HepG2 (cell line): Measurements from ENCODE around the gene CITED2. TPM values are rescaled to one million over a fixed set of nuclear protein-coding genes. Genes with fewer than 3 reads are reported as not detected.

Experiments used
- EED ChIP-seq: sonication (generic); formaldehyde crosslinking; IDR thresholded peaks from 2 replicates; pipeline ENCODE4 v1.5.0; 2020; ENCODE audit warnings: mild to moderate bottlenecking, missing genetic modification reagents
- GLI4 ChIP-seq: sonication (generic); formaldehyde crosslinking; IDR thresholded peaks from 2 replicates; pipeline ENCODE4 v1.5.1; 2020; ENCODE audit warnings: missing genetic modification reagents, mild to moderate bottlenecking, moderate library complexity, borderline replicate concordance
- MAF1 ChIP-seq: sonication (generic); formaldehyde crosslinking; IDR thresholded peaks from 2 replicates; pipeline ENCODE4 v1.5.0; 2020; ENCODE audit warnings: missing genetic modification reagents, borderline replicate concordance
- MAX ChIP-seq: IDR thresholded peaks from 2 replicates; pipeline ENCODE4 v1.6.1; 2012; ENCODE audit warnings: inconsistent platforms
- MIER3 ChIP-seq: IDR thresholded peaks from 2 replicates; pipeline ENCODE4 v1.6.1; 2016; ENCODE audit warnings: missing compliant biosample characterization, borderline replicate concordance
- PBX3 ChIP-seq: sonication (generic); formaldehyde crosslinking; IDR thresholded peaks from 2 replicates; pipeline ENCODE4 v1.8.1; 2023; ENCODE audit warnings: missing genetic modification reagents, inconsistent platforms, borderline replicate concordance
- ZNF263 ChIP-seq: sonication (generic); formaldehyde crosslinking; IDR thresholded peaks from 2 replicates; pipeline ENCODE4 v1.4.0; 2020; ENCODE audit warnings: missing genetic modification reagents
- ZNF609 ChIP-seq: sonication (generic); formaldehyde crosslinking; IDR thresholded peaks from 2 replicates; pipeline ENCODE4 v1.4.0; 2020; ENCODE audit warnings: mild to moderate bottlenecking, missing genetic modification reagents, borderline replicate concordance
- polyA plus RNA-seq, 8 experiments: library from polyadenylated mRNA; depleted of rRNA in 3 of 8; stranded (reverse) in 7 of 8; unstranded in 1 of 8; fragments of >200 nt; fragmentation: Illumina TruSeq in 4 of 8; extraction: Trizol in 4 of 8; gene quantifications; 2 replicates each; pipeline versions ENCODE4 v1.2.1 to v1.2.3, GENCODE V29; 2011 to 2016; ENCODE audit warnings: low read depth in 4 of 8, missing spikeins in 1 of 8, mixed read lengths in 1 of 8; ENCODE audit not compliant: insufficient read depth in 1 of 8
- total RNA-seq, 5 experiments: library from RNA; depleted of rRNA; stranded (reverse); fragments of >200 nt; fragmentation: Illumina TruSeq; extraction: Trizol; gene quantifications; 2 replicates each; pipeline ENCODE4 v1.2.3, GENCODE V29; 2016; ENCODE audit warnings: low read depth in 1 of 5
- TF ChIP-seq, protein P1 (sequence below): sonication (generic); formaldehyde crosslinking; IDR thresholded peaks from 2 replicates; pipeline ENCODE4 v1.5.1; 2020; ENCODE audit warnings: missing genetic modification reagents, mild to moderate bottlenecking, borderline replicate concordance
- TF ChIP-seq, protein P2 (sequence below): sonication (generic); formaldehyde crosslinking; conservative IDR thresholded peaks from 2 replicates; pipeline ENCODE4 v1.4.0; 2020; ENCODE audit warnings: missing genetic modification reagents
- TF ChIP-seq, protein P3 (sequence below): sonication (generic); formaldehyde crosslinking; IDR thresholded peaks from 2 replicates; pipeline ENCODE4 v1.8.1; 2023; ENCODE audit warnings: mild to moderate bottlenecking, inconsistent platforms, moderate library complexity, missing genetic modification reagents, borderline replicate concordance

CITED2 gene
- total and polyA plus RNA-seq, 2 of the 13 experiments (the other 11 are each of a cell fraction or from before 2014, with no cell fraction given), result 17.6 to 57.2 TPM

GRCh38 chr6:139374357-139375225, at the start of gene CITED2 (continued):
- TF ChIP-seq, protein P1, sequence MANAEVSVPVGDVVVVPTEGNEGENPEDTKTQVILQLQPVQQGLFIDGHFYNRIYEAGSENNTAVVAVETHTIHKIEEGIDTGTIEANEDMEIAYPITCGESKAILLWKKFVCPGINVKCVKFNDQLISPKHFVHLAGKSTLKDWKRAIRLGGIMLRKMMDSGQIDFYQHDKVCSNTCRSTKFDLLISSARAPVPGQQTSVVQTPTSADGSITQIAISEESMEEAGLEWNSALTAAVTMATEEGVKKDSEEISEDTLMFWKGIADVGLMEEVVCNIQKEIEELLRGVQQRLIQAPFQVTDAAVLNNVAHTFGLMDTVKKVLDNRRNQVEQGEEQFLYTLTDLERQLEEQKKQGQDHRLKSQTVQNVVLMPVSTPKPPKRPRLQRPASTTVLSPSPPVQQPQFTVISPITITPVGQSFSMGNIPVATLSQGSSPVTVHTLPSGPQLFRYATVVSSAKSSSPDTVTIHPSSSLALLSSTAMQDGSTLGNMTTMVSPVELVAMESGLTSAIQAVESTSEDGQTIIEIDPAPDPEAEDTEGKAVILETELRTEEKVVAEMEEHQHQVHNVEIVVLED, result peak; percentile 52; the same call in 1 of the 2 replicates
- TF ChIP-seq ZNF263 (CRISPR knock-in tag) (peak; percentile 23; the same call in 1 of the 2 replicates), MAF1 (CRISPR knock-in tag) (peak; percentile 89; the same call in 1 of the 2 replicates), MIER3 (CRISPR knock-in tag) (peak; percentile 87; the same call in 1 of the 2 replicates), PBX3 (no peak), EED (CRISPR knock-in tag) (no peak; the same call in 1 of the 2 replicates), MAX (peak; percentile 94), ZNF609 (CRISPR knock-in tag) (peak; percentile 86), GLI4 (CRISPR knock-in tag) (no peak; the same call in 1 of the 2 replicates)
- TF ChIP-seq, protein P2, sequence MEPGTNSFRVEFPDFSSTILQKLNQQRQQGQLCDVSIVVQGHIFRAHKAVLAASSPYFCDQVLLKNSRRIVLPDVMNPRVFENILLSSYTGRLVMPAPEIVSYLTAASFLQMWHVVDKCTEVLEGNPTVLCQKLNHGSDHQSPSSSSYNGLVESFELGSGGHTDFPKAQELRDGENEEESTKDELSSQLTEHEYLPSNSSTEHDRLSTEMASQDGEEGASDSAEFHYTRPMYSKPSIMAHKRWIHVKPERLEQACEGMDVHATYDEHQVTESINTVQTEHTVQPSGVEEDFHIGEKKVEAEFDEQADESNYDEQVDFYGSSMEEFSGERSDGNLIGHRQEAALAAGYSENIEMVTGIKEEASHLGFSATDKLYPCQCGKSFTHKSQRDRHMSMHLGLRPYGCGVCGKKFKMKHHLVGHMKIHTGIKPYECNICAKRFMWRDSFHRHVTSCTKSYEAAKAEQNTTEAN, result peak; percentile 18; the same call in 1 of the 2 replicates
- TF ChIP-seq, protein P3, sequence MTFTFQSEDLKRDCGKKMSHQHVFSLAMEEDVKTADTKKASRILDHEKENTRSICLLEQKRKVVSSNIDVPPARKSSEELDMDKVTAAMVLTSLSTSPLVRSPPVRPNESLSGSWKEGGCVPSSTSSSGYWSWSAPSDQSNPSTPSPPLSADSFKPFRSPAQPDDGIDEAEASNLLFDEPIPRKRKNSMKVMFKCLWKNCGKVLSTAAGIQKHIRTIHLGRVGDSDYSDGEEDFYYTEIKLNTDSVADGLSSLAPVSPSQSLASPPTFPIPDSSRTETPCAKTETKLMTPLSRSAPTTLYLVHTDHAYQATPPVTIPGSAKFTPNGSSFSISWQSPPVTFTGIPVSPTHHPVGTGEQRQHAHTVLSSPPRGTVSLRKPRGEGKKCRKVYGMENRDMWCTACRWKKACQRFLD (CRISPR knock-in tag), result no peak; the same call in none of the 2 replicates
